Hindlimb muscle (tissue), 1 donor: ENCODE measurements around the gene MINDY4. TPM values are rescaled to one million over a fixed set of nuclear protein-coding genes. Genes with fewer than 3 reads are reported as not detected.

Source experiments
- DNase-seq: peaks from one replicate; pipeline ENCODE4 v3.0.0-alpha.2; 2013
- polyA plus RNA-seq: library from polyadenylated mRNA; unstranded; fragments of 120-200 nt; gene quantifications from one replicate; pipeline ENCODE4 v1.2.1, GENCODE V29; 2013; ENCODE audit not compliant: insufficient read length

MINDY4 gene
- polyA plus RNA-seq, 1 donor, result 4.7 TPM

DNA sequence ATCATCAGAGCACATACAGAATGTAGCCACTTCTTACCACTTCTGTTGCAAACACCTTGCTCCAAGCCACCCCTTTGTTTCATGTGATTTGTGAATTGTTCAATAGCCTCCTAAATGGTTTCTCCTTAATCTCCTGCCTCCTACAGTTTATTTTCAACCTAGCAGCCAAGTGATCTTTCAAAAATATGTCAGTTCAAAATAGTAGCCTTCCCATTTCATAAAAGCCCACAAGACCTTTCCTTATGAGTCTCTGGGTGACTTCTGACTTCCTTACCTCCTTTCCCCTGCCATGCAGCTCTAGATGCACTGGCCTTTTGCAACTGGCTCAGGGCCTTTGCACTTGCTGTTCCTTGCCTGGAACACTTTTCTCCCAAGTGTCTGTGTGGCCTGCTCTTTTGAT lies 4.8 kb downstream of the MINDY4 start:
- DNase-seq, result no peak

DNA sequence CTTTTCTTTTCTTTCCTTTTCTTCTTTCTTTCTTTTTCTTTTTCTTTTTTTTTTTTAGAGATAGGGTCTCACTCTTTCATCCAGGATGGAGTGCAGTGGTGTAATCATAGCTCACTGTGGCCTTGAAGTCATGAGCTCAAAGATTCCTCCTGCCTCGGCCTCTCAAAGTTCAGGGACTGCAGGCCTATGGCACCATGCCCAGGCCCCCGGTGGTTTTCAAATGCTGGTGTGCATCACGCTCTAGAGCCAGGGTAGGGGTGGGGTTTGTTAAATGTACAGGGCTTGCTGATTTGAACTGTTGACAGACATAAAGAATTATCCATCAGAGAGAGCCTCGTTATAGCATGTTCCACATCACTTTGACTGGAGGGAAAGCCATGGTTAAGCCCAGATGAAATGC lies 5.8 kb downstream of the MINDY4 start:
- DNase-seq, result no peak

DNA sequence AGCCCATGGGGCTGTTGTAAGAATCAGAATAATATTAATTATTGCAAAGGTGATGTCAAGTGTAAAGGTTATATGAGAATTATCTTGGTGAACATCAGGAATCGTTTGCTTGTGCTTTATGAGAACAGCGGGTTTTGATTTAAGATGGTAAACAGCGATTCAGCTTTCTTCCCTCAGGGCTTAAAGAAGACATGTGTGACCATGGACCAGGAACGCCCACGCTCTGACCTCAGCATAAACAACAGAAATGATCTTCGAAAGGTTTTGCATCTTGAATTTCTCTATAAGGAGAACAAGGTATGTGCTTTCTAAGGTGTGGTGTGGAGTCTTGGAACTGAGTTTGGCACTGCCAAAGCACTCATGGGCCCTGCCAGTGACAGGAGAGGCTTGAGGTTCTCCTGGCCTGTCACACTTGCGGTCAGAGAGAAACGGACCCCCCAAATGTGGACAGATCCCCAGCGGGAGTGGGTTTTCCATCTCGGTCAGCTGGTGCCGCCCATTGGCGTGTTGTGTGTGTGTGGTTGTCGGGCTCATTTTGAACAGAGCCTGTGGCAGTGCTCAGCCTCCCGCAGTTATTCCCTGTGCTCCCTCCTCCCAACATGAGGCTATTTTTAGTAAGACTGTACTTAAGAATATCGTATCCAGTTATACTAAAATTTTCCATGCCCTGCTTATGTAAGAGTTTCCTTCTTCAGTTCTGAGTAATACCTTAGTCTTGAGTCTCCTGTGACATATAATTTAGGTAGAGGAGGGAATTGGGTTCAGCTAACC lies 7.2 kb downstream of the MINDY4 start:
- no peak for DNase-seq

GRCh38 chr7:30779574-30779973 lies 8.4 kb downstream of the MINDY4 start:
- no peak for DNase-seq

DNA sequence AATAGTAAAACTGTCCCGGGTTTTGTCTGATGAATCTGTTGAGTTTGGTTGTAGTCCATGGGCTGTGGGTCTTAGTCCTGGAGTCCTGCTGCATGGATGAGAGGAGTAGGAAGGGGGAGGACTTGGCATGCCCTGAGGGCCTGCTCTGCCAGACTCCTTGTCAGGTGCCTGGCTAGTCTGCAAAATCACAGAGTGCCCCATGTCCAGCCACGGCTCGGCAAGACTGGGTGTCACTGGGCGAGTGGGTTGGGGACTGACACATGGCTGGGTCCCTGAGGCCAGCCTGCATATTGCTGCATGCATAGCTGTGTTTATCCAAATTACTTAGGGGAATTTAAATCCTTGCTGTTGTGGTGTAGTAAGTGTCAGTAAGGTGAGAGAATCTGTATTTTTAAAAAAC lies 9.7 kb downstream of the MINDY4 start:
- DNase-seq, result no peak

- DNase-seq, result no peak
Observed at GRCh38 chr7:30782690-30783089, 11.5 kb downstream of the MINDY4 start.

GRCh38 chr7:30785786-30786185 lies 14.6 kb downstream of the MINDY4 start:
- DNase-seq, result no peak

DNA sequence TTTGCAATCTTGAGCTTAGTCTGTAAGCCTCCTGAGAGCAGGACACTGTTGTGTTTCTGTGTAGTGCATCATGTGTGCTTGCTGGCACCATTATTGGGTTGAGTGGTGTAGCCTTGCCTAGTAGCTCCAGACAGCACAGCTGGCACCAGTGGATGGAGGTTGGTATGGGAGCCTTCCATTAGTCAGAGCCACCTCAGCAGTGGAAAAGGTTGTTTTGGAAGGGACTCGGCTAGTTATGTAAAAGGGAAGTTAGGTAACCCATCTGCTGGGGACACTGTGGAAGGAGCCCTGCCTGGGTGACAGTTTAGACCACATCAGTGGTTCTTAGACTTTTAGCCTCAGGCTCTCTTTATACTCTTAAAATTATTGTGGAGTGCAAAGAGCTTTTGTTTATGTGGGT lies 16.3 kb downstream of the MINDY4 start:
- DNase-seq, result no peak

DNA sequence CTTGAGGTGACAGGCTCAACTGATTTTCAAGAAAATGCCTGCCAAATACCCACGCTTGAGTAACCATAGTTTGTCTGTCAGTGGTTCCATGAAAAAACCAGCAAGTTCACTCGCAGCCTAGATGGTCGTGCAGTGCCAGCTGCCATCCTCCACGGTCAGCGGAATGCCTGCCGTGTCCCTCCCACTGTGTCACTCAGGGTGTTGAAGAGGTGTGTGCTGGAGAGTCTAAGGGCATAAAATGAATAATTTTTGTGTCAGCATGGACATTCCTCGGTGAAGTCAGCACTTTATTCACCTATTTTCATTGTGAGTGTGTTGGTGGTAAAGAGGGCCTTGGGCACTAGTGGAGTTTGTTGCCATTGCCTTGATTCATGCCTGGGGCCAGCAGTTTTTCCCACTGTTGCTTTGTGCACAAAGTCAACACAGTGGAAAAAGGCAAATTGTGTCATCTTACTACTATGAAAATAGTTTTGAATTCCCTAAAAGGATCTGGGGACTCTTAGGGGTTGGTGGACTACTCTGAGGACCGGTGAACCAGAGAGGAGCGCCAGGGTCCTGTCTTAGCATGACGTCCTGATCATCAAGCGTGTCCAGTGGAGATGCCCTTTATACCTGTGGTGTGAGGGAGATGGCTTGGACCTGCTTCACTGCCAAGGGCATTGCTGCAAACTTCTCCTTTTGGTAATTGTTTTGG lies 17.6 kb downstream of the MINDY4 start:
- no peak for DNase-seq

- DNase-seq, result no peak
Observed at GRCh38 chr7:30789334-30789711, 18.1 kb downstream of the MINDY4 start.

GRCh38 chr7:30790356-30790755 lies 19.1 kb downstream of the MINDY4 start:
- DNase-seq, result no peak

GRCh38 chr7:30791114-30791513 lies 19.9 kb downstream of the MINDY4 start:
- no peak for DNase-seq

DNA sequence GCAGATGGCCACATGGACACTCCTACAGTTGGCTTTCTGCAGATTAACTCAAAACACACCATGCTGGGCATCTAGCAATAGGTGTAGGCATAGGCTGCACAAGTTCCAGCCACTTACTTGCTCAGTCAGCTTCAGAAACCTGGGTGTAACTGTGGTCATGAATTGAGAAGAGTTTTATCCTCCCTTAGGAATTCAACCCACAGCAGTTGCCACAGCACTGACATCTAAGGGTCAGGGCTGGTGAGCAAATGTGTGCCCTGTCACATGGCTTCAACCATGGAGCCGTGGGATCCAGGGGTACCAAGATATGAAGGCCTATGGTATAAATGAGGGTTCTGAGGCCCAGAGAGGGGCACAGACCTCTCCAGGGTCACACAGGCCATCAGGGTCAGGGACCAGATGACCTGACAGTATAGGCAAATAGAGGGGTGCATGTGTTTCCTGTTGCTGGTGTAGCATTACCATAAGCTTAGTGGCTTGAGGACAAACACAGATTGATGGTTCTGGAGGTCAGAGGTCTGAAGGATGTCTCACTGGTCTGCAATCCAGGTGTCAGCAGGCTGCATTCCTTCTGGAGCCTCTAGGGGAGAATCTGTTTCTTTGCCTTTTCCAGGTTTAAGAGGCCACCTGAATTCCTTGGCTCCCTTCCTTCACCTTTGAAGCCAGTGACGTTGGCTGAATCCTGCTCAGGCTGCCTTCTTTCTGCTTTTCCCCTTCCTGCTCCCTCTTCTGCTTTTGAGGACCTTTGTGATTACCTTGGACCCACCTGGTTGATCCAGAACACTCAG lies 24.1 kb downstream of the MINDY4 start:
- DNase-seq, result no peak

DNA sequence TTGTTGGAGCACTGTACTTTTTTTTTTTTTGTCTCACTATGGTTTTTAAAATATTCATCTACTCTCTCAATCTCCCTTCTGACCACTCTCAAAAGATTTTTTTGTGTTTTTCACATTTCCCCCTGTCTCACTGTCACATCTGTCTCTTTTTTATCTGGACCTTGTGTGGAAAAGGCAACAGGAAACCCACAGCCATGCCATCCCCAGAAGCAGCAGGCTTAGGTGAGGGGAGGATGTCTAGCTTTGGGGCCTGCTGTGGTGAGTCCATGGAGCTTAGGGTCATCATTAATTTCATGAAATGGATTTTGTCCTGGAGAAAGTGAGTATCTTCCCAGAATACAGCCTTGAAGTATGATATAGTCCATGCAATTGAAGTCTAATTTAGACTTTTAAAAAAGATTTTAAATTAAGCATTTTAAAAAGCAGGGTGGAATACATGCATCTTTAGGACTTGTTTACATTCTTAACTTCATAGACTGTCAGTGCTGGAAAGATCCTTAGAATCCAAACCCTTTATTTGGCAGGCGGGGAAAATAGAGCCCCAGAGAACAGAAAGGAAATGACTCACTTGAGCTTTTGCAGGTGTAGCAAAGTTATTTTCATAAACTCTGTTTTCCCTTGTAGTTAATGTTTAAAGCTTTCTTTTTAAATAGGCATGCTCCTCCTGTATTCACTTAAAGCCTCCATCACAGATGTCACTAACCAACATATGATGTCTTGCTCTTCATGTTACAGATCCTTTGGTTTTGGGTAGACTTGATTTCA lies 25.1 kb downstream of the MINDY4 start:
- peak; percentile 68 for DNase-seq

DNA sequence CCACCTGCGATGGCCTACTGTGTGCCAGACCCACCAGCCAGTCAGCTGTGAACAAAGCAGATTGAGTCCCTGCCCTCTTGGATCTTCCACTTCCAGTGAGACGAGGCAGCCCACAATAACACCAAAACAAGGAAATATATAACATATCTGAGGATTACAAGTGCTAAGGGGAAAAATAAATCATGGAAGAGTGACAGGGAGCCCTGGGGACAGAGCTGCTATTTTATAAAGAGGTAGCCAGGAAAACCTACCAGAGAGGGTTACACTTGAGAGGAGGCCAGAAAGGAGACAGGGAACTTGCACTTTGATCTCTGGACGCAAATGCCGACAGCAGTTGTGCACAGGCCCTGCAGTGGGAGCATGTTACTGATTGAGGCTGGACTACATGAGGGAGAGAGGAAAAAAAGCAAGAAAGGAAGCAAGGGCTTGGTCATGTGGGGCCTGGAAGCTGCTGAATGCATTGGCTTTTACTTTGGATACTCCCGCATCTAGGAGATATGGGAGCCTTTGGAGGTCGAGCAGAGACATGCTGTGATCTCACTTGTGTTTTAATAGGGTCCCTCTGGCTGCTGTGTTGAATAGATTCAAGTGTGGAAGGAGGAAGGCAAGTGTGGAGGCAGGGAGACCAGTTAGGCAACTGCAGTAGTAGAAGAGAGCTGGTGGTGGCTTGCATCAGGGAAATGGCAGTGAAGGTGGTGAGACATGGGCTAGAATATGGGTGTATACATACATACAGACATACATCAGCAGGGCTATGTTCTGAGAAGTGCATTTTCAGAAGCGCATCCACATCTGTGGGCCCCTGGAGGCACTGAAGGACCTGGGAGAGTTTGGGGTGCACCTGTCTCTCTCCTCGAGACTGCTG lies 26.2 kb downstream of the MINDY4 start:
- no peak for DNase-seq

- no peak for DNase-seq
Observed at GRCh38 chr7:30799206-30799975, 28.2 kb downstream of the MINDY4 start.

- DNase-seq, result no peak
Observed at GRCh38 chr7:30799976-30800661, 28.9 kb downstream of the MINDY4 start.

DNA sequence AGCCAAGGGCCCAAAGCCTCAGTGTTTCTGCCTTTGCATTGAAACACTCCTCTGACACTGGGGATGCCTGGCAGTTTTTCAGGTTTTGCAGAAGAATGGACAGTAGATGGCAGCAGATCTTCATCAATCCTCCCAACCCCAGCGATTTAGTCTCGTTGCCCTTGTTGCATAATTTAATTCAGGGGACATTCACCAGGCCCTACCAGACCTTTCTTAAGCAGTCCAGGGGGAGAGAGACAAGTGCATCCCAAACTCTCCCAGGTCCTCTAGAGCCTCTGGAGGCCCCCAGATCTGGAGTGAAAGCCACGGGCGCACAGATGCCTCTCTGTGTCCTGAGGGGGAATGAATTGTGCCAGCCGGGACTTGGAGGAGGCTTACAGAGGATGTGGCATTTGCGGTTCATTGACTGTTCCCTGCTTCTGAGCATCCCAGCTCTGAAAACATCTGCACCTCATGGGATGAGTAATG lies 29.6 kb downstream of the MINDY4 start:
- DNase-seq, result peak; percentile 84

GRCh38 chr7:30802812-30803211 lies 31.6 kb downstream of the MINDY4 start:
- no peak for DNase-seq

GRCh38 chr7:30804078-30804661 lies 33.0 kb downstream of the MINDY4 start:
- DNase-seq, result no peak
